Measurements from ENCODE around the gene WEE2. TPM values are rescaled to one million over a fixed set of nuclear protein-coding genes. Genes with fewer than 3 reads are reported as not detected.

Gene WEE2
- total RNA-seq: not detected

DNA sequence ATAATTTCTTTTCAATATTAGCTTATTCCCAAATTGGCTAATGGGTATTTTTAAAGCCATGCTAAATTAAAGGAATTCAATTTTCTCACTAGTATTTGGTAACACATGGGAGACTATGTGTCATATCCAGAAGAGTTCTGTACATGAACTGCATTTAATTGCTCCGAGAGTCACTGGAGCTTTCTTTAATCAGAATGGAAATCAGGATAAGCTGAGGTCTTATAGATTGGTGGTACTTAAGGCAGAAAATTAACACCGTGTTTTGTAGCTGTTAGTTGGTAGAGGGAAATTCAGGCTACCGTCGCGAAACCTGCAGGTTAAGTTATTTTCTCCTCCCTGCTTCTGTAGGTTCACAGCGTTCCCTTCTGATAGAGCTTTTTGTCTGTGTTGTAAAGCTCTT lies at the start of gene WEE2:
WEE2 (plus strand) TSS at position 3 of the 400 bp plus-strand sequence. CDS start 406 bp downstream, outside the sequence.
- H3K36me3 Mint-ChIP-seq: peaks cover 6% of the 10 kb centered on the region
- peaks cover 24% of the 10 kb centered on the region for H3K27me3 Mint-ChIP-seq
- no peak for DNase-seq
- CTCF ChIA-PET: interaction anchor here (0.9 to 1.7 kb wide), 2 partner anchors 30 to 175 kb away, joined by 3 to 6 read pairs; partner anchors contain the start of gene SSBP1
- no peak within 1 kb of the TSS for H3K4me3 Mint-ChIP-seq
- H3K9me3 Mint-ChIP-seq (ENCODE audit: low read depth): no peaks in the 10 kb centered on the region
- ATAC-seq: no peak
- no peak within 1 kb of the TSS for H3K27ac Mint-ChIP-seq
- H3K4me1 Mint-ChIP-seq: peaks cover 19% of the 10 kb centered on the region

DNA sequence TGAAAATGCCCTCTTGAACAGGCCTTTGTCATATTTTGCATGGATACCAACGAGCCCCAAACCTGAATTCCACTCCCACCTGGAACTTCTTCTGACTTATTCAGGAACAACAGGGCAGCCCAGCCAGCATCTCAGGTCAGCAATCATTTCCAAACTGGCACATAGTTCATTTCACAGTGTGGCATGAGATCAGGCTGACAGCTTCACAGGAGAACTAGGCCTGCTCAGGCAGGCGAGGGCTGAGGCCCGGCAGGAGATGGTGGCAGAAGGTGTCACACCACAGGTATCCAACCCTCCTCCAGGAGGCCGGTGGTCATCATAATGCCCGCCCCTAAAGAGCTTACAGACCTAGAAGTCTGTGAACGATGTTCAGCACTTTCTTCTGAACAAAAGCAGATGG lies 48.7 kb upstream of the WEE2 start:
- H3K4me3 Mint-ChIP-seq: no peak overlapping the region
- H3K9me3 Mint-ChIP-seq (ENCODE audit: low read depth): no peaks in the 10 kb centered on the region
- H3K36me3 Mint-ChIP-seq: peaks cover 15% of the 10 kb centered on the region
- no peaks in the 10 kb centered on the region for H3K27me3 Mint-ChIP-seq
- CTCF ChIA-PET: interaction anchor here (1.4 kb wide), 1 partner anchor 79 kb away, joined by 6 read pairs; the partner anchor contains the start of gene SSBP1
- H3K4me1 Mint-ChIP-seq: peaks cover 30% of the 10 kb centered on the region
- no peak for ATAC-seq
- no peak for DNase-seq
- no peak overlapping the region for H3K27ac Mint-ChIP-seq

- peaks cover 13% of the 10 kb centered on the region for H3K36me3 Mint-ChIP-seq
- H3K4me1 Mint-ChIP-seq: peaks cover 28% of the 10 kb centered on the region
- no peaks in the 10 kb centered on the region for H3K27me3 Mint-ChIP-seq
- ATAC-seq (no peak), DNase-seq (no peak)
- CTCF ChIA-PET: interaction anchor here (1.3 kb wide), 1 partner anchor 78 kb away, joined by 4 read pairs; the partner anchor contains the start of gene SSBP1
- peak overlapping the region; percentile 38 for H3K27ac Mint-ChIP-seq
- no peaks in the 10 kb centered on the region for H3K9me3 Mint-ChIP-seq (ENCODE audit: low read depth)
- H3K4me3 Mint-ChIP-seq: no peak overlapping the region
Measured at GRCh38 chr7:141660259-141660658, 47.9 kb upstream of the WEE2 start.

DNA sequence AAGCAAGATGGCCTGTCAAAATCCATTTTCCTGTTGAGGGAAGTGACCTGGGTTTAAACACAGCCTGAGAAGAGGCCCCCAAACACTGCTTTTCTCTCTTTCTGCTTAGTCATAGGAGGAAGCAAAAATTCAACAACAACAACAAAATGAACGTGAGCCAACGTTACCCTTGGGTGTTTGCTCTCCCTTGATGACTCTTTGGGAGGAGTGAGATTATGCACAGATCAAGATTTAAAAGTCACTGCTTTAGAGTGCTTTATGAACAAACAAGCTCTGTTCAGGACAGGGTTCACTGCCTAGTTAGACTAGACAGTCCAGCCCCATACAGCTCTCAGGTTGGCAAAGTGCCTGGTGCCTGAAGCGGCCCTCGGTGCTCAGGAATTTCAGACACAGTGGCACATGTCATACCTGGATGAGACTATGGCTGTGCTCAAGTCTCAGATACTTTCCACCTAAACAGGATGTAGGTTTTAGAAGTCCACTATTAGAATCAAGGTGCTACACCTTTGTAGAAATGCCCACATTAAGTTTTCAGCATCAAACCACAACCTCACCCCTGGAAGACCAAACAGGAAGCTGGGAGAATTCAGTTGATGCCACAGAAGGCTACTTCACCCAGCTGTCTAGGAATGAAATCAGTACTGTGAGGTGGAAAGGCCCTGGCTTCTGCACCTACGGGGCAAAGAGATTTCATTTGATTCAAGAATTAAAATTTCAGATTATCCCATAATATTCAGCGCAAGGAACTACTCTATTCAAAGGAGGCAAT lies 44.9 kb upstream of the WEE2 start:
- H3K27me3 Mint-ChIP-seq: no peaks in the 10 kb centered on the region
- no peak overlapping the region for H3K4me3 Mint-ChIP-seq
- H3K9me3 Mint-ChIP-seq (ENCODE audit: low read depth): no peaks in the 10 kb centered on the region
- H3K36me3 Mint-ChIP-seq: peaks cover 10% of the 10 kb centered on the region
- peaks cover 28% of the 10 kb centered on the region for H3K4me1 Mint-ChIP-seq
- no peak for DNase-seq
- peak overlapping the region; percentile 47 for H3K27ac Mint-ChIP-seq
- peak; percentile 52 for ATAC-seq
- CTCF ChIA-PET: interaction anchor here (1.0 to 1.4 kb wide), 2 partner anchors 10 to 75 kb away, joined by 3 to 4 read pairs; partner anchors contain the start of gene SSBP1

- Mint-ChIP-seq H3K27me3 (no peaks in the 10 kb centered on the region), H3K27ac (no peak overlapping the region)
- no peak for DNase-seq
Measured at GRCh38 chr7:141664450-141664849, 43.7 kb upstream of the WEE2 start.

GRCh38 chr7:141665208-141666035 lies 42.7 kb upstream of the WEE2 start:
- Mint-ChIP-seq H3K4me3 (no peak overlapping the region), H3K9me3 (ENCODE audit: low read depth) (no peaks in the 10 kb centered on the region), H3K27me3 (no peaks in the 10 kb centered on the region), H3K4me1 (peaks cover 21% of the 10 kb centered on the region), H3K36me3 (peaks cover 11% of the 10 kb centered on the region), H3K27ac (no peak overlapping the region)
- no peak for ATAC-seq
- no peak for DNase-seq
- CTCF ChIA-PET: interaction anchor here (1.6 kb wide), 1 partner anchor 10 kb away, joined by 3 read pairs; no protein-coding TSS in a partner anchor

More at GRCh38 chr7:141664450-141664849, 43.7 kb upstream of the WEE2 start:
- no peak overlapping the region for H3K4me3 Mint-ChIP-seq
- no peaks in the 10 kb centered on the region for H3K9me3 Mint-ChIP-seq (ENCODE audit: low read depth)
- H3K36me3 Mint-ChIP-seq: peaks cover 10% of the 10 kb centered on the region
- ATAC-seq: no peak
- H3K4me1 Mint-ChIP-seq: peaks cover 28% of the 10 kb centered on the region
- CTCF ChIA-PET: no interaction called here

- Mint-ChIP-seq H3K36me3 (peaks cover 14% of the 10 kb centered on the region), H3K9me3 (ENCODE audit: low read depth) (no peaks in the 10 kb centered on the region), H3K4me1 (peaks cover 19% of the 10 kb centered on the region), H3K4me3 (no peak overlapping the region), H3K27ac (no peak overlapping the region), H3K27me3 (no peaks in the 10 kb centered on the region)
- DNase-seq: no peak
- CTCF ChIA-PET: interaction anchor here (0.6 to 2.2 kb wide), 3 partner anchors 9 to 12 kb away, joined by 3 to 10 read pairs (median 3); no protein-coding TSS in a partner anchor
- ATAC-seq: no peak
Measured at GRCh38 chr7:141666071-141666470, 42.1 kb upstream of the WEE2 start.

DNA sequence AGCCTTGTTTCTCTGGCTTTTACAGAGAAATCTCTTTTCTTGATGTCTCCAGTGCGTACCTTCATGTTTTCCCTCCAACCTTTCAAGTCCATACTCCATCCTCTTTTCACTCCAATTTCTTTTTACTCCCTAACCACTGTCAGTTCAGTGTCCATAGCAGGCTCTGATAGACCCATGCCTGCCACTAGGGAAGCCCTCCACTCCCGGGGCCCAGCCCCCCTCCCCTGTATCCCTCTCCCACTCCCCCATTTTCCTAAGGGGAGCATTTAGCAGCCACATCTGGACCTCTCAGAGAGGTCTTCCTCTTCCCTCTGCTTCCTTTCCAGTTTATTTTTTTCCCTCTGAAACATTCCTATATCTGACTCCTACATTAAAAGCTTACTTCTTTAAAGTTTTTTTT lies 39.3 kb upstream of the WEE2 start:
- Mint-ChIP-seq H3K9me3 (ENCODE audit: low read depth) (peaks cover 6% of the 10 kb centered on the region), H3K4me3 (no peak overlapping the region), H3K27me3 (no peaks in the 10 kb centered on the region), H3K27ac (no peak overlapping the region), H3K4me1 (peaks cover 6% of the 10 kb centered on the region), H3K36me3 (peaks cover 25% of the 10 kb centered on the region)
- CTCF ChIA-PET: no interaction called here
- ATAC-seq (no peak), DNase-seq (no peak)

DNA sequence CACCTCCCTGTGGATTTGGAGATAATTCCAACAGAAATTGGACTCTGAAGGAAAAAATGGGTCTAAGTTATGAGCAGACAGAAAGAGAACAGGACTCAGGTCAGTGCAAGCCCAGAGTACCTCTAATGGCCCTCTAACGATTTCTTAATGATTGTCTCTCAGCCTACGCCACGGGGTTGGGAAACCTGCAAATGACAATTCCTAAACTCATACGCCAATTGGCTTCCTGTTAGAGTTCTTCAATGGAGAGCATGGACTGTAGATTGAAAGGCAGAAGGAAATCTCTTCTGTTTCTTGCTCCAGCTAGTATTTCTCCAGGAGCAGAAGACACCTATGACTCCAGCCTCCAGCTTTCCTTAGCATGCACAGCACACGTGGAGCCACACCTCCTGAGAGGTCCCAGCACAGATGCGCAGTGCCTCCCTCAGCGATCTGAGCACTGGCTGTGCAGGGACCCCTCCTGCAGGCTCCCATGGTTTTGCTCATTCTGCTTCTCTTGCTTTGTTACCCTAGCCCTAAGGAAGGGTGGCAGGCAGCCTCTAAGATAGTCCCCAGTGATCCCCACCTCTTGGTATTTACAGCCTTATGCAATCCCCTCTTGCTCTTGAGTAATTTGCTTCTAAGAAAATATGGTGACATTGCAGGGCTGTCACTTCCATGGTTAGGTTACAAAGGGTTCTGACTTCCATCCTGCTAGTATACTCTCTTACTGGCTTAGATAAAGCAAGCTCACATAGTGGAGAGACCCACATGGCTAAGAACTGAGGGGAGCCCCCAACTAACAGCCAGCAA lies 36.3 kb upstream of the WEE2 start:
- CTCF ChIA-PET: interaction anchor here (0.9 to 1.9 kb wide), 2 partner anchors 17 to 66 kb away, joined by 3 to 6 read pairs; partner anchors contain the start of gene SSBP1
- no peak overlapping the region for H3K4me3 Mint-ChIP-seq
- H3K9me3 Mint-ChIP-seq (ENCODE audit: low read depth): peaks cover 6% of the 10 kb centered on the region
- H3K27me3 Mint-ChIP-seq: no peaks in the 10 kb centered on the region
- ATAC-seq: no peak
- H3K27ac Mint-ChIP-seq: no peak overlapping the region
- DNase-seq: no peak
- peaks cover 19% of the 10 kb centered on the region for H3K4me1 Mint-ChIP-seq
- peaks cover 27% of the 10 kb centered on the region for H3K36me3 Mint-ChIP-seq

DNA sequence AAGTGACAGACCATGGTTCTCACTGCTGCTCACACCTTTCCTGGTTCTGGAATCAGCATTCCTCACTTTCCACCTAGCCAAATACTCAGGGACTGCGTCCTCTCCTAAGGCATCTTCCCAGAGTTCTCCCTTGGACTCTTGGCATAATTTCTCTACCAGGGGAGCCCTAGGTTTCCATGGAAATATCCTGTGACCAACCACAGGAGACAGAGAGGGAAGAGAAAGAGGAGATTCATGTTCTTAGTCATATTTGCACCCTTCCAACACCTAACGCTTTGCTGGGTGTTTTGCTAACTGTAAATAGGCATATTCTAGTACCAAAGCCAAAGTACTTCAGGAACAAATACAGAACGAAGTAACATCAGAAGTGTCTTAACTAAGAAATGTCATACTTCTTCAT lies 34.8 kb upstream of the WEE2 start:
- H3K27me3 Mint-ChIP-seq: no peaks in the 10 kb centered on the region
- ATAC-seq: no peak

GRCh38 chr7:141674171-141674671 lies 33.9 kb upstream of the WEE2 start:
- CTCF ChIA-PET: no interaction called here
- no peak overlapping the region for H3K27ac Mint-ChIP-seq
- ATAC-seq (no peak), DNase-seq (no peak)
- no peaks in the 10 kb centered on the region for H3K27me3 Mint-ChIP-seq
- H3K9me3 Mint-ChIP-seq (ENCODE audit: low read depth): peaks cover 6% of the 10 kb centered on the region
- peaks cover 32% of the 10 kb centered on the region for H3K36me3 Mint-ChIP-seq
- peaks cover 35% of the 10 kb centered on the region for H3K4me1 Mint-ChIP-seq
- no peak overlapping the region for H3K4me3 Mint-ChIP-seq

More for the DNA sequence above, 34.8 kb upstream of the WEE2 start:
- peaks cover 30% of the 10 kb centered on the region for H3K36me3 Mint-ChIP-seq
- H3K4me1 Mint-ChIP-seq: peaks cover 27% of the 10 kb centered on the region
- DNase-seq: no peak
- peaks cover 6% of the 10 kb centered on the region for H3K9me3 Mint-ChIP-seq (ENCODE audit: low read depth)
- CTCF ChIA-PET: interaction anchor here (0.7 to 1.9 kb wide), 2 partner anchors 9 to 19 kb away, joined by 3 to 6 read pairs; no protein-coding TSS in a partner anchor
- no peak overlapping the region for H3K27ac Mint-ChIP-seq
- no peak overlapping the region for H3K4me3 Mint-ChIP-seq

DNA sequence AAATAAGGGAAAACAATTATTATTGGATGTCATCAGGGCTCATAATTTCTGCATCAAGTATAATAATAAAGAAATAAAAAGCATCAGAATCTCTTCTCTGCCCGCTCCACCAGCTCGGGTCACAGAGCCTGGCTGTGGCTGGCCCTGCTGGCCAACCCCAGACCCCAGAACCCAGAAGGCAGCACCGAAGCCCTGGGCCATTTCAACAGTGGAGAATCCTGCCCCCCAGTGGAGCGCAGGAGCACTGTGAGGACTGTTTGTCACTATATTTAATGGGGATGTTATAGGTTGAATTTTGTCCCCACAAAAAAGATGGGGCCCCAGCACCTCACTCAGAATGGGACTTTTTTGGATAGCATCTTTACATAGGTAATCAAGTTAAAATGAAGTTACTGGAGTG lies 33.5 kb upstream of the WEE2 start:
- Mint-ChIP-seq H3K27me3 (no peaks in the 10 kb centered on the region), H3K9me3 (ENCODE audit: low read depth) (peaks cover 6% of the 10 kb centered on the region), H3K4me3 (no peak overlapping the region), H3K27ac (peak overlapping the region; percentile 70), H3K36me3 (peaks cover 32% of the 10 kb centered on the region), H3K4me1 (peaks cover 38% of the 10 kb centered on the region)
- ATAC-seq (no peak), DNase-seq (no peak)
- CTCF ChIA-PET: interaction anchor here (1.1 to 1.7 kb wide), 3 partner anchors 8 to 55 kb away, joined by 3 to 8 read pairs (median 3); no protein-coding TSS in a partner anchor
